Activated CD4-positive, CD25-positive, alpha-beta regulatory T cell treated with anti-CD3 and anti-CD28 coated beads, Interleukin-2, amount 50 U/mL, for 16 hours (primary cell): ENCODE results near the gene CHCHD10.

ENCODE experiments used
- DNase-seq: peaks from one replicate; pipeline ENCODE4 v3.0.0-alpha.2; 2020; ENCODE audit warnings: low read depth, low spot score

The CHCHD10 gene

GRCh38 chr22:23772649-23773473 lies 5.1 kb upstream of the CHCHD10 start, which contains the start of gene MMP11:
MMP11 (plus strand) TSS chr22:23772849; CDS start chr22:23772871, 22 bp downstream.
- DNase-seq, result no peak

- no peak for DNase-seq
These were observed 4.5 kb upstream of the CHCHD10 start for GRCh38 chr22:23772315-23772648.

GRCh38 chr22:23769321-23769965 lies 1.7 kb upstream of the CHCHD10 start:
- DNase-seq, result no peak

- no peak for DNase-seq
These were observed 484 bp downstream of the CHCHD10 start for GRCh38 chr22:23767303-23767672.

- no peak for DNase-seq
These were observed 2.6 kb downstream of the CHCHD10 start for GRCh38 chr22:23764899-23765881.

GRCh38 chr22:23763954-23764353 lies 3.8 kb downstream of the CHCHD10 start:
- DNase-seq, result no peak

GRCh38 chr22:23763579-23763945 lies 4.2 kb downstream of the CHCHD10 start:
- DNase-seq, result no peak

- no peak for DNase-seq
These were observed 4.8 kb downstream of the CHCHD10 start, which contains the start of gene C22orf15 for GRCh38 chr22:23762842-23763578. C22orf15 (plus strand) TSS chr22:23762990; CDS start chr22:23763307, 317 bp downstream.

- DNase-seq, result no peak
These were observed 7.7 kb downstream of the CHCHD10 start for GRCh38 chr22:23760056-23760455.

GRCh38 chr22:23759566-23759965 lies 8.2 kb downstream of the CHCHD10 start:
- no peak for DNase-seq

- DNase-seq, result no peak
These were observed 10.9 kb downstream of the CHCHD10 start for GRCh38 chr22:23756891-23757290.

- DNase-seq, result no peak
These were observed 12.1 kb downstream of the CHCHD10 start for GRCh38 chr22:23755711-23756110.

GRCh38 chr22:23754980-23755636 lies 12.7 kb downstream of the CHCHD10 start:
- no peak for DNase-seq

- DNase-seq, result no peak
These were observed 13.4 kb downstream of the CHCHD10 start, which contains the start of gene VPREB3 for GRCh38 chr22:23754220-23754919. VPREB3 (minus strand) TSS chr22:23754425; CDS start chr22:23754363, 62 bp downstream.

GRCh38 chr22:23753385-23753784 lies 14.4 kb downstream of the CHCHD10 start:
- DNase-seq, result no peak

- DNase-seq, result no peak
These were observed 15.0 kb downstream of the CHCHD10 start for GRCh38 chr22:23752750-23753149.

GRCh38 chr22:23752090-23752691 lies 15.6 kb downstream of the CHCHD10 start:
- DNase-seq, result no peak

- no peak for DNase-seq
These were observed 16.3 kb downstream of the CHCHD10 start for GRCh38 chr22:23751441-23751996.
